Endothelial cell (in vitro differentiated cells): Measurements from ENCODE around the gene HSP90AB1. TPM values are rescaled to one million over a fixed set of nuclear protein-coding genes. Genes with fewer than 3 reads are reported as not detected.

ENCODE experiments used
- DNase-seq: peaks from one replicate; pipeline ENCODE4 v3.0.0; 2021; ENCODE audit warnings: low spot score
- H3K27ac Mint-ChIP-seq: one replicate; pipeline ENCODE4 v1.8.0; 2021; ENCODE audit warnings: mixed read lengths, inconsistent platforms; ENCODE audit not compliant: unreplicated experiment
- H3K27me3 Mint-ChIP-seq: one replicate; pipeline ENCODE4 v1.8.0; 2021; ENCODE audit warnings: mild to moderate bottlenecking, moderate library complexity, mixed read lengths, inconsistent platforms; ENCODE audit not compliant: unreplicated experiment
- H3K36me3 Mint-ChIP-seq: one replicate; pipeline ENCODE4 v1.8.0; 2021; ENCODE audit warnings: mild to moderate bottlenecking, low read depth, mixed read lengths, inconsistent platforms; ENCODE audit not compliant: unreplicated experiment
- H3K4me1 Mint-ChIP-seq: one replicate; pipeline ENCODE4 v1.8.0; 2021; ENCODE audit warnings: mild to moderate bottlenecking, mixed read lengths, inconsistent platforms; ENCODE audit not compliant: unreplicated experiment
- H3K4me3 Mint-ChIP-seq: one replicate; pipeline ENCODE4 v1.8.0; 2021; ENCODE audit warnings: mild to moderate bottlenecking, mixed read lengths, inconsistent platforms; ENCODE audit not compliant: unreplicated experiment
- H3K9me3 Mint-ChIP-seq: one replicate; pipeline ENCODE4 v1.8.0; 2021; ENCODE audit warnings: mixed read lengths, inconsistent platforms; ENCODE audit not compliant: unreplicated experiment
- CTCF ChIP-seq: fragments of 200-600 bp; sonication (generic); IDR thresholded peaks from one replicate; pipeline ENCODE4 v1.5.0; 2021; ENCODE audit warnings: antibody characterized with exemption; ENCODE audit not compliant: unreplicated experiment
- total RNA-seq: library from RNA; stranded (reverse); fragmentation: NEBNext Ultra II Directional; extraction: Animal tissue kit (Norgen Biotek cat#: 25700); gene quantifications from one replicate; pipeline ENCODE4 v1.2.1, GENCODE V29; 2021; ENCODE audit not compliant: unreplicated experiment

Gene HSP90AB1
- total RNA-seq, 1 donor from 2014 or later, result 962 TPM

GRCh38 chr6:44261581-44261980 is 14.7 kb downstream of the HSP90AB1 start:
- Mint-ChIP-seq H3K9me3 (no peaks in the 10 kb centered on the region), H3K36me3 (peaks cover 17% of the 10 kb centered on the region), H3K4me3 (no peak overlapping the region), H3K27ac (no peak overlapping the region), H3K27me3 (peaks cover 9% of the 10 kb centered on the region), H3K4me1 (peaks cover 40% of the 10 kb centered on the region)
- DNase-seq, result no peak
- TF ChIP-seq CTCF, result no peak

- no peak for TF ChIP-seq CTCF
- no peaks in the 10 kb centered on the region for H3K9me3 Mint-ChIP-seq
- H3K27ac Mint-ChIP-seq, result peak overlapping the region; percentile 13
- H3K27me3 Mint-ChIP-seq, result peaks cover 7% of the 10 kb centered on the region
- H3K4me1 Mint-ChIP-seq, result peaks cover 37% of the 10 kb centered on the region
- peaks cover 14% of the 10 kb centered on the region for H3K36me3 Mint-ChIP-seq
- DNase-seq, result no peak
- peak overlapping the region; percentile 96 for H3K4me3 Mint-ChIP-seq
Observed at GRCh38 chr6:44262467-44263353, 15.8 kb downstream of the HSP90AB1 start.

- no peak for DNase-seq
- peak overlapping the region; percentile 96 for H3K4me3 Mint-ChIP-seq
- H3K27ac Mint-ChIP-seq, result peak overlapping the region; percentile 82
- no peak for TF ChIP-seq CTCF
- peaks cover 31% of the 10 kb centered on the region for H3K4me1 Mint-ChIP-seq
- H3K9me3 Mint-ChIP-seq, result no peaks in the 10 kb centered on the region
- peaks cover 5% of the 10 kb centered on the region for H3K27me3 Mint-ChIP-seq
- peaks cover 10% of the 10 kb centered on the region for H3K36me3 Mint-ChIP-seq
Observed at GRCh38 chr6:44263354-44264100, 16.6 kb downstream of the HSP90AB1 start.

- Mint-ChIP-seq H3K27me3 (peaks cover 7% of the 10 kb centered on the region), H3K9me3 (no peaks in the 10 kb centered on the region), H3K27ac (peak overlapping the region; percentile 50), H3K4me3 (peak overlapping the region; percentile 96), H3K4me1 (peaks cover 34% of the 10 kb centered on the region), H3K36me3 (peaks cover 10% of the 10 kb centered on the region)
- no peak for TF ChIP-seq CTCF
- peak; percentile 19 for DNase-seq
Observed at GRCh38 chr6:44264154-44265006, 17.5 kb downstream of the HSP90AB1 start.
